22Rv1 (cell line): ENCODE measurements around the gene TNFAIP2.

Source experiments
- H3K27ac ChIP-seq: fragments of 450-650 bp; 2 replicates; pipeline ENCODE4 v1.5.1; 2017
- CTCF ChIP-seq: fragments of 450-650 bp; IDR thresholded peaks from 2 replicates; pipeline ENCODE4 v1.5.1; 2017; ENCODE audit warnings: mild to moderate bottlenecking
- ZFX ChIP-seq: fragments of 450-650 bp; IDR thresholded peaks from 2 replicates; pipeline ENCODE4 v1.6.1; 2017; ENCODE audit warnings: antibody characterized with exemption, borderline replicate concordance

Gene TNFAIP2

GRCh38 chr14:103124501-103125001, 1.3 kb downstream of the TNFAIP2 start:
- H3K27ac ChIP-seq, result no peak overlapping the region

GRCh38 chr14:103125098-103126070, 2.1 kb downstream of the TNFAIP2 start:
- TF ChIP-seq ZFX, result no peak
- no peak for TF ChIP-seq CTCF
- H3K27ac ChIP-seq, result no peak overlapping the region

More at GRCh38 chr14:103124501-103125001, 1.3 kb downstream of the TNFAIP2 start:
- no peak for TF ChIP-seq CTCF
- TF ChIP-seq ZFX, result no peak

- TF ChIP-seq CTCF (no peak), ZFX (no peak)
- H3K27ac ChIP-seq, result peak overlapping the region; percentile 47
Observed at GRCh38 chr14:103126088-103126872, 3.0 kb downstream of the TNFAIP2 start.

- TF ChIP-seq CTCF (peak; percentile 84), ZFX (no peak)
- H3K27ac ChIP-seq, result peak overlapping the region; percentile 47
Observed at GRCh38 chr14:103126873-103127304, 3.6 kb downstream of the TNFAIP2 start.

GRCh38 chr14:103127356-103127755, 4.1 kb downstream of the TNFAIP2 start:
- peak overlapping the region; percentile 47 for H3K27ac ChIP-seq
- no peak for TF ChIP-seq ZFX
- peak; percentile 38 for TF ChIP-seq CTCF

GRCh38 chr14:103127861-103128598, 4.8 kb downstream of the TNFAIP2 start:
- no peak overlapping the region for H3K27ac ChIP-seq
- TF ChIP-seq ZFX (no peak), CTCF (no peak)
